Brain pericyte (primary cell): Measurements from ENCODE around the gene TMED3.
A peak's percentile ranks its signal among the peaks of the same experiment; 100 is the strongest.
"Not testable (repeated sequence)": the region's sequence is repeated elsewhere in the genome, so short reads cannot be mapped to it uniquely, and the experiment has no call there.

Experiments used
- DNase-seq: peaks from one replicate; pipeline ENCODE4 v3.0.0-alpha.2; 2012; ENCODE audit warnings: low read depth, low spot score

Gene TMED3

GRCh38 chr15:79316864-79317263, 6.0 kb downstream of the TMED3 start:
- DNase-seq = no peak

DNA sequence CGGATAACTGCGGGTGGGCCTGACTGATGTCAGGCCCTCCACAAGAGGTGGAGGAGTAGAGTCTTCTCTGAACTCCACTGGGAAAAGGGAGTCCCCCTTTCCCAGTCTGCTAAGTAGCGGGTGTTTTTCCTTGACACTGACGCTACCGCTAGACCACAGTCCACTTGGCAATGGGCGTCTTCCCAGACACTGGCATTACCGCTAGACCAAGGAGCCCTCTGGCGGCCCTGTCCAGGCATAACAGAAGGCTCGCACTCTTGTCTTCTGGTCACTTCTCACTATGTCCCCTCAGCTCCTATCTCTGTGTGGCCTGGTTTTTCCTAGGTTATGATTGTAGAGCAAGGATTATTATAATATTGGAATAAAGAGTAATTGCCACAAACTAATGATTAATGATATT, 9.1 kb downstream of the TMED3 start:
- DNase-seq = not testable (repeated sequence)

DNA sequence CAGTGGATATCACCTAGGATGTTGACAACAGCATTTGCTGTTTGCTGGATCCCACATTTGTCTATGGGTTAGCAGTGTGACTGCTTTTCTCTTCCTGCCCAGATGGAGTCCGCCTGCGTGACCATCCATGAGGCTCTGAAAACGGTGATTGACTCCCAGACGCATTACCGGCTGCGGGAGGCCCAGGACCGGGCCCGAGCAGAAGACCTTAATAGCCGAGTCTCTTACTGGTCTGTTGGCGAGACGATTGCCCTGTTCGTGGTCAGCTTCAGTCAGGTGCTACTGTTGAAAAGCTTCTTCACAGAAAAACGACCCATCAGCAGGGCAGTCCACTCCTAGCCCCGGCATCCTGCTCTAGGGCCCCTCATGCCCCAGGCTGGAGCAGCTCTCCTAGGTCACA, 11.0 kb downstream of the TMED3 start:
- DNase-seq = no peak

DNA sequence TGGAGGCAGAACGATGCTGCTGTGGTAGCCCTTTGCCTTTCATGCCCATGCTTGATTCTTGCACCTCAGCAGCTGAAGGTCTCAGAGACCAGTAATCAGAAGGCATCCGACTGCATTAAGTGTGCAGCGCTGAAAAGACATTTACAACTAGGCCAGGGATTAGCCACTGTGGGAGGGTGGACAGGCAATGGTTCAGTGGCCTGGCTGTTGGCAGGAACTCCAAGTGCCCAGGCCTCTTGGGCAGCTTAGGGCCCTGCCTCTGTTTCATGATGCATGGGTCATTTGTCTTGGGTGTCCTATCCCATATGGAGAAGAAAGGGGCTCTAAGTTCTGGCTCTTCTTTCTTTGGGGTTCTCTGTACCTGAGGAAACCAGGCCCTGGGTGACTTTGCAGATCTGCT, 11.4 kb downstream of the TMED3 start:
- DNase-seq = no peak

- DNase-seq = no peak
Measured at GRCh38 chr15:79322945-79323344, 12.0 kb downstream of the TMED3 start.

- DNase-seq = peak; percentile 93
Measured at GRCh38 chr15:79329171-79329611, 18.3 kb downstream of the TMED3 start.

GRCh38 chr15:79332824-79333510, 22.1 kb downstream of the TMED3 start:
- DNase-seq = no peak

GRCh38 chr15:79337591-79337990, 26.7 kb downstream of the TMED3 start:
- DNase-seq = no peak

GRCh38 chr15:79339588-79340314, 28.8 kb downstream of the TMED3 start:
- no peak for DNase-seq

DNA sequence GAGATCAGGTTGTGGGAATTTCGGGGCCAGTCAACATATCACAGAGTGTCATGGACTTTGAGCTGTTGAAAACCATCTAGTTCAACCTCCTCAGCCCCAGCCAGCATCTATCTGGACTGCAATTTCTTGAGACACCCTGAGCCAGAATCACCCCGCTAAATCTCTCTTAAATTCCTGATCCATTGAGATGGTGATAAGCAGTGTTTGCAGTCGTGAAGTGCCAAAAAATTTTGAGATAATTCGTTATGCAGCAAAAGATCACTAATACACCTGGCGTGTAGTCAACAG, 29.3 kb downstream of the TMED3 start:
- DNase-seq = no peak

DNA sequence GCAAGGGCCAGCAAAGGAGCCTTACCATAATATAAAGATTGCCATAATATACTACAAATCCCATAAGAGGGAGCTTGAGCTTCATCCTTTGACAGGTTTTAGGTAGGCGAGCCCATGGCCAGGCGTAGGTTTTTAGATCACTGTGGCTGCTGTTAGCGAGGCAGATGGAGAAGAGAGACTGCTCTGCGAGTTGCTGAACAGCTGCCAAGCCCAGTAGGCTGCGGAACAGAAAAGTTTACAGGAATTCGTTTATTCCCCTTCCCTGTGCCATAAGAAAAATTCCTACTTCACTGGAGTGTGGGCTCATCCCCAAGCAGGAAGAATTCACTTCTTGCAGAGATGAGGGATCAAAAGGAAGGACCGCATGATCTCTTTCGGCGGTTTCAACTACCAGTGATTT, 30.5 kb downstream of the TMED3 start:
- no peak for DNase-seq

GRCh38 chr15:79349525-79349924, 38.6 kb downstream of the TMED3 start:
- DNase-seq = no peak

- no peak for DNase-seq
Measured at GRCh38 chr15:79352206-79352605, 41.3 kb downstream of the TMED3 start.

DNA sequence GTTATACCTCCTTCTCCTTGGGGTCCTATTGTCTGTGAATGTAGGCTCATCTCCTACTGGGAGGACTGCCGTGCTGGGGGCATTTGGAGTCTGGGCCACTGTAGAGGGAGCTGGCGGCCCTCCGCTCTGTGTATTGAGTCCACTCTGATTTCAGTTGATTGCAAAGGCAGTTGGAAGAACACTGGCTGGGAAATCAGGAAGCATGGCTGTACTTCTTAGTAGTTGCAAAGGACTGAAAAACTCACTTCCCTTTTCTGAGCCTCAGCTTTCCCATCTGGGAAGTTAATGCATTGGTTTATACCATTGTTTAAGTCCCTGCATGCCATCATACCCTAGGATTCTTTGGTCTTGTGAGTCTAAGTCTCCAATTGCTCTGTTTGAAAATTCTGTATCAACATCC, 46.7 kb downstream of the TMED3 start:
- no peak for DNase-seq

- no peak for DNase-seq
Measured at GRCh38 chr15:79358069-79358468, 47.2 kb downstream of the TMED3 start.

- DNase-seq = no peak
Measured at GRCh38 chr15:79364571-79365240, 53.8 kb downstream of the TMED3 start.

DNA sequence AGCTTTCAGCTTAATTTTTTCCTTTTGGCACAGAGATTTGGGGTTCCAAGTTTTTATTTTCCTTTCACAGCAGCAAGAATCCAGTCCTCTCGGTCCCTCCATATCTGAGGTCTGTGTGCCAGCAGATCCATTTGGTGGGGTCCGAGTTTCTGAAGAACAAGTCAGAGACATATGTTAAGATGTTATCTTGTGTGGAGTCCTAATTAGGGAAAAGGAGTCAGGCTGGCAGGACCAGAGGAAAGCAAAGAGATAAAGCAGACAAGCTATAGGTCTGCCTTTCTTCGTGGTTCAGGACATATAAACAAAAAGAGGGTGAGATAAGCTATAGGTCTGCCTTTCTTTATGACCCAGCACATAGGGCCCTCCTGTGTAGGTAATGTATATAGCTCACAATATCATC, 54.9 kb downstream of the TMED3 start:
- DNase-seq = no peak

DNA sequence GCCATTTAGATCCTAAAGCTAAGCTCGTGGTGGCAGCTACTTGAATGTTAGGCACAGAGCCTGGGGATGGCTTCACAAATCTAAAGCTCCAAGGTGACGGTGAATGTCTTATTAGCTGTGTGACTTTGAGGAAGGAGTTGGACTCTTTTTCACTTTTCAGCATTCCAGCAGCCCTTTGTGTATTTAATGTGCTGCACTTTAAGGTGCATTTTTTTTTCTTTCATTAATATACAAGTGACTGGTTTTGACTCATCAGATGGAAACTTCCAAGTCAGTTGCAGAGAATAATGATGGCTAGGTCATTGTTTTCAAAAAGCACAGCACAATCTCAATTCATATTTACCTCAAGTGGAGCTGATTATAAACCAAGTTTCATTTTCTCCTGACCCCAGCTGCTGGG, 55.8 kb downstream of the TMED3 start:
- no peak for DNase-seq

- DNase-seq = no peak
Measured at GRCh38 chr15:79370716-79371115, 59.8 kb downstream of the TMED3 start.

DNA sequence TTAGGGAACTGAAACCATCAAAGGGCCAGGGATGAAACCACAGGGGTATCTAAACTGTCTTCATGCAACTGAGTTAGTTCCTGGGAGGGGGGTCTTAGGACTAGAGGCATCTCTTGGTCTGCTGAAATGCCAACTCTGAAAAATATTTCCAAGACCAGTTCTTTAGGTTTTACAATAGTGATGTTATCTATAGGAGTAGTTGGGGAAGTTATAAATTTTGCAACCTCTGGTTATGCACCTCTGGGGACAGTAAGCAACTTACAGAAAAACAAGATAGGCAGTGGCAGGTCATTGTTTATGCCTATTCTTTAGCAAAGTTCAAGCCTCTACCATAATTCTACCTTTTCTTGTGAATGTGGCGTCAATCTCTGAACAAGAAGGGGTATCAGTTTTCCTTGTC, 60.7 kb downstream of the TMED3 start:
- DNase-seq = no peak

DNA sequence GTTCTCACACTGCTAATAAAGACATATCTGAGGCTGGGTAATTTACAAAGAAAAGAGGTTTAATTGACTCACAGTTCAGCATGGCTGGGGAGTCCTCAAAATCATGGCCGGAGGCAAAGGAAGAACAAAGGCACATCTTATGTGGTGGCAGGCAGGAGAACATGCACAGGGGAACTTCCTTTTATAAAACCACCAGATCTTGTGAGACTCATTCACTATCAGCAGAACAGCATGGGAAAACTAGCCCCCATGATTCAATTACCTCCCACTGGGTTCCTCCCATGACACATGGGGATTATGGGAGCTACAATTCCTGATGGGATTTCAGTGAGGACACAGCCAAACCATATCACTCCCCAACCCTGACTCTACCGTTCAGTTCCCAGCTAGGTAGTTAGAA, 61.5 kb downstream of the TMED3 start:
- no peak for DNase-seq
